RWPE2 (cell line): Measurements from ENCODE around the gene ERO1B.

Source experiments
- ATAC-seq: fragments of 200-7000 bp; cut with Tn5 transposase; 3 replicates; pipeline ENCODE4 v1.9.1; 2021; ENCODE audit warnings: low read depth
- DNase-seq: peaks from one replicate; pipeline ENCODE4 v3.0.0-alpha.2; 2020; ENCODE audit warnings: low spot score
- H3K27ac ChIP-seq: fragments of 450-650 bp; 2 replicates; pipeline ENCODE4 v1.5.1; 2017; ENCODE audit warnings: mild to moderate bottlenecking; ENCODE audit not compliant: poor library complexity, severe bottlenecking
- H3K27me3 ChIP-seq: fragments of 250-450 bp; sonication (Bioruptor Pico); 2 replicates; pipeline ENCODE4 v1.5.1; 2021; ENCODE audit warnings: mild to moderate bottlenecking, moderate library complexity; ENCODE audit not compliant: insufficient read depth, poor library complexity, severe bottlenecking
- H3K36me3 ChIP-seq: fragments of 250-450 bp; sonication (Bioruptor Pico); 2 replicates; pipeline ENCODE4 v1.5.1; 2020; ENCODE audit warnings: low read depth, mild to moderate bottlenecking, moderate library complexity
- H3K4me1 ChIP-seq: fragments of 250-450 bp; sonication (Bioruptor Pico); 2 replicates; pipeline ENCODE4 v1.5.1; 2021; ENCODE audit warnings: mild to moderate bottlenecking, moderate library complexity; ENCODE audit not compliant: insufficient read depth, poor library complexity, severe bottlenecking
- H3K4me3 ChIP-seq: fragments of 250-450 bp; sonication (Bioruptor Pico); 2 replicates; pipeline ENCODE4 v1.5.1; 2021; ENCODE audit warnings: mild to moderate bottlenecking, moderate library complexity; ENCODE audit not compliant: severe bottlenecking
- H3K9me3 ChIP-seq: fragments of 250-450 bp; sonication (Bioruptor Pico); 2 replicates; pipeline ENCODE4 v1.5.1; 2021; ENCODE audit warnings: mild to moderate bottlenecking, moderate library complexity; ENCODE audit not compliant: severe bottlenecking
- TF ChIP-seq, protein P1 (sequence below): fragments of 450-650 bp; IDR thresholded peaks from one replicate; pipeline ENCODE4 v1.5.1; 2017; ENCODE audit warnings: mild to moderate bottlenecking, moderate library complexity; ENCODE audit not compliant: poor library complexity, severe bottlenecking

ERO1B gene

DNA sequence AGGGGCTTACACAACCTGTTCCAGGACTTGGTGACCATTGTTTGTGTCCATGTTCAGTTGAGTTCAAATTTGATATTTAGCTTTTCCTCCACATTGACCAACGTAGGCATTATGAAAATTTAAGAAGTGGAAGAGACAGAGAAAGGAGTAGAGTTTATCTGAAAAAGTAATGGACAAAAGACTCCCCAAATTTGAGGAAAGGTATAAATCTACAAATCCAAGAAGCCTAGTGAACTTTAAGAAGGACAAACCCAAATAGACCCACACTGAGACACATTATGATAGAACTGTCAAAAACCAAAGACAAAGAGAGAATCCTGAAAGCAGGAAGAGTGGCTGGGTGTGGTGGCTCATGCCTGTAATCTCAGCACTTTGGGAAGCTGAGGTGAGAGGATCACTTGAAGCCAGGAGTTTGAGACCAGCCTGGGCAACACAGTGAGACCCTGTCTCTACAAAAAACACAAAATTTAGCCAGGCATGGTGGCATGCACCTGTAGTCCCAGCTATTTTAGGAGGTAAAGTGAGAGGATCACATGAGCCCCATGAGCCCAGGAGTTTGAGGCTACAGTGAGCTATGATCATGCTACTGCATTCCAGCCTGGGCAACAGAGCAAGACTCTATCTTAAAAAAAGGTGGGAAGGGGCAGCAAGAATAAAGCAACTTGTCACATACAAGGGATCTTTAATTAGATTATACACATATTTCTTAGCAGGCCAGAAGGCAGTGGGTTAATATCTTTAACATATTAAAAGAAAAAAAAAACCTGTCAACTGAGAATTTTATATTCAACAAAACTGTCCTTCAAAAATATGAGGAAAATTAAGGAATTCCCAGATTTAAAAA is 41.0 kb upstream of the ERO1B start:
- H3K4me1 ChIP-seq: no peaks in the 10 kb centered on the region

DNA sequence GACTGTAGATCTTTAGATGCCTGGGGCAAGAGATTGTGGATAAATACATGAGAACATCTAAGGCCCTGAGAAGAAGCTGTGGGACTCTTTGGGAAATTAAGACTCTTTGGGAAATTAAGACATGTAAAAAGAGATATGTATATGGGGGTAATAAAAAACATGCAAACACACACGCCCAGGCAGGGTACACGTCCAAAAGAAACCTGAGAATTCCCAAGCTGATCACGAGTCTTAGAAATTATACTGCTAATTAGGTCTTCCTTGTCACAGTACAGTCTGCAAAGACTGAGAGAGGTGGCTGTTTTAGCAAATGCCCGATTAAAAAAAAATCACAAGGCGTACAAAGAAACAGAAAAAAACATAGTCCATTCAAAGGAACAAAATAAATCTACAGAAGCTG is 39.3 kb upstream of the ERO1B start:
- TF ChIP-seq, protein P1, sequence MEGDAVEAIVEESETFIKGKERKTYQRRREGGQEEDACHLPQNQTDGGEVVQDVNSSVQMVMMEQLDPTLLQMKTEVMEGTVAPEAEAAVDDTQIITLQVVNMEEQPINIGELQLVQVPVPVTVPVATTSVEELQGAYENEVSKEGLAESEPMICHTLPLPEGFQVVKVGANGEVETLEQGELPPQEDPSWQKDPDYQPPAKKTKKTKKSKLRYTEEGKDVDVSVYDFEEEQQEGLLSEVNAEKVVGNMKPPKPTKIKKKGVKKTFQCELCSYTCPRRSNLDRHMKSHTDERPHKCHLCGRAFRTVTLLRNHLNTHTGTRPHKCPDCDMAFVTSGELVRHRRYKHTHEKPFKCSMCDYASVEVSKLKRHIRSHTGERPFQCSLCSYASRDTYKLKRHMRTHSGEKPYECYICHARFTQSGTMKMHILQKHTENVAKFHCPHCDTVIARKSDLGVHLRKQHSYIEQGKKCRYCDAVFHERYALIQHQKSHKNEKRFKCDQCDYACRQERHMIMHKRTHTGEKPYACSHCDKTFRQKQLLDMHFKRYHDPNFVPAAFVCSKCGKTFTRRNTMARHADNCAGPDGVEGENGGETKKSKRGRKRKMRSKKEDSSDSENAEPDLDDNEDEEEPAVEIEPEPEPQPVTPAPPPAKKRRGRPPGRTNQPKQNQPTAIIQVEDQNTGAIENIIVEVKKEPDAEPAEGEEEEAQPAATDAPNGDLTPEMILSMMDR: no peak
- Histone ChIP-seq H3K27me3 (no peaks in the 10 kb centered on the region), H3K4me3 (no peak overlapping the region), H3K9me3 (no peaks in the 10 kb centered on the region), H3K27ac (no peak overlapping the region), H3K4me1 (no peaks in the 10 kb centered on the region), H3K36me3 (no peaks in the 10 kb centered on the region)
- ATAC-seq: no peak
- no peak for DNase-seq

More for the DNA sequence above, 41.0 kb upstream of the ERO1B start:
- no peak overlapping the region for H3K4me3 ChIP-seq
- H3K27ac ChIP-seq: no peak overlapping the region
- DNase-seq (no peak), ATAC-seq (no peak)
- no peaks in the 10 kb centered on the region for H3K36me3 ChIP-seq
- no peaks in the 10 kb centered on the region for H3K9me3 ChIP-seq
- TF ChIP-seq, protein P1: no peak
- no peaks in the 10 kb centered on the region for H3K27me3 ChIP-seq

DNA sequence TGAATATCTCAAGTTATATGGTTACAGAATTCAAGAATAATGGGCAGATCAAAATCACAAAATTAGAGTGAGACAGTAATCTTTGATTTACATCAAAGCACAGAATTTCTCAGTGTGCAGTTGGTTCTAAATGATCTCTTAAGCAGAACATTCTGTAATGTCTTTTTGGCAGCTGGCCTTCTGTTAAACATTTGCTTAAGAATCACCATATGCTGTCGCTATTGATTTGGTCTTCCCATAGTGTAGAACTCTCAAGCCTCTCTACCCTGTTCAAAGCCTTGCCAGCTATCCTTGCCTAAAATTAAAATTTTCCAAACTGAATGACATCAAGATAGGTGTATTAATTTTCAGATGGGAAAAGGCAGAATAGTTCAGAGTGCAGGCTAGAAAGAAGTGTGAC is 38.9 kb upstream of the ERO1B start:
- no peaks in the 10 kb centered on the region for H3K27me3 ChIP-seq
- no peaks in the 10 kb centered on the region for H3K9me3 ChIP-seq
- no peak overlapping the region for H3K27ac ChIP-seq
- H3K4me3 ChIP-seq: no peak overlapping the region
- H3K4me1 ChIP-seq: no peaks in the 10 kb centered on the region
- DNase-seq (no peak), ATAC-seq (no peak)
- no peaks in the 10 kb centered on the region for H3K36me3 ChIP-seq
- TF ChIP-seq, protein P1: no peak

DNA sequence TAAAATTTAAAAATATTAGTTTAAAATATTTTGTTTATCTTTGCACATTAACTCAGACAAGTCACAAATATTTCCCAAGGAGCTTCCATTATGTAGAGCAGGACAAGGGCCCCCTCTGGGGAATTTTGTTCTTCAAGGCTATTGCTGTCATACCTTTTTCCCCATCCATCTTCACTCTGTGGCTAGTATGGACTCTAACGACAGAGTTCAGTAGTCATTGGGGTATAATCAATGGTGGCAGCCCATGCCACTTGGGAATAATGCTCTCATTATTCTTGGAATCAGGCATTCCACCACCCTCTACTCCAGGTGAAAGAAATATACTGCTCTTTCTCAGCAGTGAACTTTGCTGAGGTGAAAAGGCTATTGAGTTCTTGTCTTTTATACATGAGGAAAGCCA is 38.5 kb upstream of the ERO1B start:
- no peak for ATAC-seq
- no peak for DNase-seq
- no peak overlapping the region for H3K4me3 ChIP-seq
- no peaks in the 10 kb centered on the region for H3K27me3 ChIP-seq
- no peak overlapping the region for H3K27ac ChIP-seq
- H3K36me3 ChIP-seq: no peaks in the 10 kb centered on the region
- no peaks in the 10 kb centered on the region for H3K4me1 ChIP-seq
- TF ChIP-seq, protein P1: no peak
- H3K9me3 ChIP-seq: no peaks in the 10 kb centered on the region

DNA sequence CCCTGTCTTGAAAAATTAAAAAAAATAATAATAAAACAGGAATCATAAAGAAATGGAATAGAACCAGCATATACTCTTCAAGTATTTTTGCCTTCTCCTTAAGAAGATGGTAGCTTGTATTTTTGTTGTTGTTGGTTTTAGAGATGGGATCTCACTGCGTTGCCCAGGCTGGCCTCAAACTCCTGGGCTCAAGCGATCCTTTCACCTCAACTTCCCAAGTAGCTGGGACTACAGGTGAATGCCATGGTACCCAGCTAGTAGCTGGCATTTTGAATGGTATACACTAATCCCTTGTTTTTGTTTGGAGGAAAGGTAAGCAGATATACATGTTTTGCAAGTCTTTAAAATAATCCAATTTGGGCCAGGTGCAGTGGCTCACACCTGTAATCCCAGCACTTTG is 34.7 kb upstream of the ERO1B start:
- TF ChIP-seq, protein P1: no peak
- Histone ChIP-seq H3K4me1 (no peaks in the 10 kb centered on the region), H3K36me3 (no peaks in the 10 kb centered on the region), H3K27me3 (no peaks in the 10 kb centered on the region), H3K4me3 (no peak overlapping the region), H3K27ac (no peak overlapping the region), H3K9me3 (no peaks in the 10 kb centered on the region)
- DNase-seq (no peak), ATAC-seq (no peak)
